Ascending aorta (tissue), 2 donors: ENCODE measurements around the gene SDK2. TPM values are rescaled to one million over a fixed set of nuclear protein-coding genes. Genes with fewer than 3 reads are reported as not detected.

Experiments used
- DNase-seq, 2 donors: peaks; one replicate each; pipeline ENCODE4 v3.0.0-alpha.2; 2019; ENCODE audit warnings: low spot score in 2 of 2
- H3K27ac ChIP-seq, 2 donors: fragments of 200-600 bp; sonication (generic); one replicate each; pipeline ENCODE4 v1.5.1; 2016 to 2017; ENCODE audit warnings: mild to moderate bottlenecking in 1 of 2
- H3K27me3 ChIP-seq: fragments of 200-600 bp; sonication (generic); one replicate; pipeline ENCODE4 v1.5.1; 2017
- H3K36me3 ChIP-seq, 2 donors: fragments of 200-600 bp; sonication (generic); one replicate each; pipeline ENCODE4 v1.5.1; 2016
- H3K4me1 ChIP-seq, 2 donors: fragments of 200-600 bp; sonication (generic); one replicate each; pipeline ENCODE4 v1.5.1; 2016 to 2017; ENCODE audit warnings: mild to moderate bottlenecking in 1 of 2
- H3K4me3 ChIP-seq, 2 donors: fragments of 200-600 bp; sonication (generic); one replicate each; pipeline ENCODE4 v1.5.1; 2016 to 2017; ENCODE audit warnings: mild to moderate bottlenecking in 1 of 2
- H3K9me3 ChIP-seq, 2 donors: fragments of 200-600 bp; sonication (generic); one replicate each; pipeline ENCODE4 v1.5.1; 2016
- CTCF ChIP-seq, 3 experiments: fragments of 200-600 bp in 2 of 3; fragments of 450-650 bp in 1 of 3; sonication (generic) in 2 of 3; IDR thresholded peaks; one replicate each; pipeline ENCODE4 v1.5.1; 2016 to 2019; ENCODE audit warnings: antibody characterized with exemption in 3 of 3, mild to moderate bottlenecking in 1 of 3, moderate library complexity in 1 of 3
- intact Hi-C: fragments of 100-400 bp; cut with DNase I; formaldehyde crosslinking; loops from one replicate; pipeline ENCODE4 v1.15.1; 2023
- total RNA-seq: library from RNA; depleted of rRNA; stranded (reverse); fragments of >200 nt; gene quantifications from one replicate; pipeline ENCODE4 v1.1.0, GENCODE V29; 2016

SDK2 gene
- total RNA-seq, 1 donor from 2014 or later = 8.1 TPM

- H3K36me3 ChIP-seq = no peaks in the 10 kb centered on the region
- no peak overlapping the region for H3K27ac ChIP-seq
- no peak for TF ChIP-seq CTCF (IDR thresholded peaks at IDR 0.05)
- no peaks in the 10 kb centered on the region for H3K27me3 ChIP-seq
- H3K4me3 ChIP-seq = no peak overlapping the region
- intact Hi-C loops = no loop called here
- DNase-seq = no peak
- no peaks in the 10 kb centered on the region for H3K4me1 ChIP-seq
- H3K9me3 ChIP-seq = no peaks in the 10 kb centered on the region
Observed at GRCh38 chr17:73610331-73610911, 33.8 kb downstream of the SDK2 start.

GRCh38 chr17:73609758-73610157 lies 34.5 kb downstream of the SDK2 start:
- Histone ChIP-seq H3K27ac (no peak overlapping the region), H3K4me1 (no peaks in the 10 kb centered on the region), H3K4me3 (no peak overlapping the region), H3K9me3 (no peaks in the 10 kb centered on the region), H3K27me3 (no peaks in the 10 kb centered on the region), H3K36me3 (no peaks in the 10 kb centered on the region)
- intact Hi-C loops = loop anchor here (10.0 kb wide), 1 partner anchor 45 kb away; no protein-coding TSS in a partner anchor
- DNase-seq = no peak
- no peak for TF ChIP-seq CTCF (IDR thresholded peaks at IDR 0.05)

GRCh38 chr17:73609060-73609459 lies 35.2 kb downstream of the SDK2 start:
- DNase-seq = no peak
- intact Hi-C loops = loop anchor here (10.0 kb wide), 1 partner anchor 46 kb away; no protein-coding TSS in a partner anchor

GRCh38 chr17:73605444-73605843 lies 38.8 kb downstream of the SDK2 start:
- Histone ChIP-seq H3K27me3 (no peaks in the 10 kb centered on the region), H3K9me3 (no peaks in the 10 kb centered on the region), H3K4me1 (no peaks in the 10 kb centered on the region), H3K4me3 (no peak overlapping the region), H3K36me3 (no peaks in the 10 kb centered on the region), H3K27ac (no peak overlapping the region)
- TF ChIP-seq CTCF (IDR thresholded peaks at IDR 0.05) = no peak
- DNase-seq = no peak
- intact Hi-C loops = loop anchor here (10.0 kb wide), 1 partner anchor 49 kb away; no protein-coding TSS in a partner anchor

More at GRCh38 chr17:73609060-73609459, 35.2 kb downstream of the SDK2 start:
- H3K4me1 ChIP-seq = no peaks in the 10 kb centered on the region
- no peaks in the 10 kb centered on the region for H3K27me3 ChIP-seq
- no peaks in the 10 kb centered on the region for H3K9me3 ChIP-seq
- H3K36me3 ChIP-seq = no peaks in the 10 kb centered on the region
- H3K4me3 ChIP-seq = no peak overlapping the region
- TF ChIP-seq CTCF (IDR thresholded peaks at IDR 0.05) = no peak
- H3K27ac ChIP-seq = no peak overlapping the region

- no peaks in the 10 kb centered on the region for H3K9me3 ChIP-seq
- no peak for DNase-seq
- H3K4me1 ChIP-seq = no peaks in the 10 kb centered on the region
- intact Hi-C loops = loop anchor here (10.0 kb wide), 1 partner anchor 50 kb away; no protein-coding TSS in a partner anchor
- no peaks in the 10 kb centered on the region for H3K36me3 ChIP-seq
- TF ChIP-seq CTCF (IDR thresholded peaks at IDR 0.05) = no peak
- no peak overlapping the region for H3K4me3 ChIP-seq
- no peak overlapping the region for H3K27ac ChIP-seq
- no peaks in the 10 kb centered on the region for H3K27me3 ChIP-seq
Observed at GRCh38 chr17:73604476-73604875, 39.8 kb downstream of the SDK2 start.
